Cardiac muscle cell (in vitro differentiated cells and primary cell): ENCODE results near the gene HDDC3. TPM values are rescaled to one million over a fixed set of nuclear protein-coding genes. Genes with fewer than 3 reads are reported as not detected.

Source experiments
- DNase-seq, 2 donors: peaks; one replicate each; pipeline versions ENCODE4 v3.0.0 to v3.0.0-alpha.2; 2010 to 2017; ENCODE audit warnings: low read depth in 1 of 2, low spot score in 1 of 2
- H3K27ac ChIP-seq: fragments of 200-600 bp; sonication (generic); 2 replicates; pipeline ENCODE4 v1.5.1; 2016
- H3K27me3 ChIP-seq: fragments of 200-600 bp; sonication (generic); 2 replicates; pipeline ENCODE4 v1.6.0; 2016; ENCODE audit warnings: control low read depth
- H3K36me3 ChIP-seq: fragments of 200-600 bp; sonication (generic); 2 replicates; pipeline ENCODE4 v1.5.1; 2016; ENCODE audit warnings: control low read depth
- H3K4me1 ChIP-seq: fragments of 200-600 bp; sonication (generic); 2 replicates; pipeline ENCODE4 v1.8.1; 2017; ENCODE audit warnings: low read depth, mild to moderate bottlenecking, mixed run types
- H3K4me3 ChIP-seq: fragments of 200-600 bp; sonication (generic); 2 replicates; pipeline ENCODE4 v1.5.1; 2016; ENCODE audit warnings: mild to moderate bottlenecking
- H3K9me3 ChIP-seq: fragments of 200-600 bp; sonication (generic); 2 replicates; pipeline ENCODE4 v1.5.1; 2017; ENCODE audit warnings: low read depth, mild to moderate bottlenecking, control low read depth
- polyA plus RNA-seq: library from polyadenylated mRNA; unstranded; fragments of >200 nt; fragmentation: Nextera tagmentation; extraction: Ambion mirVana; gene quantifications from 2 replicates; pipeline ENCODE4 v1.2.1, GENCODE V29; 2016
- total RNA-seq: library from RNA; depleted of rRNA; stranded (reverse); fragments of >200 nt; gene quantifications from 2 replicates; pipeline ENCODE4 v1.2.3, GENCODE V29; 2016
- TF ChIP-seq, protein P1 (sequence below): IDR thresholded peaks from 2 replicates; pipeline ENCODE4 v1.5.1; 2012; ENCODE audit warnings: low read depth, mild to moderate bottlenecking, low read length

HDDC3 gene
- total and polyA plus RNA-seq, 2 experiments from 2014 or later, result 22.5 to 32.5 TPM

DNA sequence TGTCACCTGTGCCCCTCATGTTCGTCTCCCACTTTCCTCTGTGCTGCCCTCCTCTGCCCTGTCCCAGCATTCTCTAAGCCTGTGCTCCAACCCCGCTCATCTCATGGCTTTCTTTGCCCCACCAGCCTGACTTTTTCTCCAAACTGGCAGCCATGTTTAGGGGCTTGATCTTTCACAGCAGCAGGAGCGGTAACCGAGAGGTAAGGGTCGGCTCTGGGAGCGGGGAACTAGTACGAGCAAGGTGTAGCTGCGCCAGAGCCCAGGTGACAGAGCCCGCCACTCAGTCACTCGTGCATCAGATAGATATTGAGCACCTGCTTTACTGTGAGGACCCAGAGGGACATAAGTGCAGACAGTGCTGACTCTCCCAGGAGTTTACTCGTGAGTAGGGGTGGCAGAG lies 15.9 kb downstream of the HDDC3 start:
- no peaks in the 10 kb centered on the region for H3K27me3 ChIP-seq
- TF ChIP-seq, protein P1, sequence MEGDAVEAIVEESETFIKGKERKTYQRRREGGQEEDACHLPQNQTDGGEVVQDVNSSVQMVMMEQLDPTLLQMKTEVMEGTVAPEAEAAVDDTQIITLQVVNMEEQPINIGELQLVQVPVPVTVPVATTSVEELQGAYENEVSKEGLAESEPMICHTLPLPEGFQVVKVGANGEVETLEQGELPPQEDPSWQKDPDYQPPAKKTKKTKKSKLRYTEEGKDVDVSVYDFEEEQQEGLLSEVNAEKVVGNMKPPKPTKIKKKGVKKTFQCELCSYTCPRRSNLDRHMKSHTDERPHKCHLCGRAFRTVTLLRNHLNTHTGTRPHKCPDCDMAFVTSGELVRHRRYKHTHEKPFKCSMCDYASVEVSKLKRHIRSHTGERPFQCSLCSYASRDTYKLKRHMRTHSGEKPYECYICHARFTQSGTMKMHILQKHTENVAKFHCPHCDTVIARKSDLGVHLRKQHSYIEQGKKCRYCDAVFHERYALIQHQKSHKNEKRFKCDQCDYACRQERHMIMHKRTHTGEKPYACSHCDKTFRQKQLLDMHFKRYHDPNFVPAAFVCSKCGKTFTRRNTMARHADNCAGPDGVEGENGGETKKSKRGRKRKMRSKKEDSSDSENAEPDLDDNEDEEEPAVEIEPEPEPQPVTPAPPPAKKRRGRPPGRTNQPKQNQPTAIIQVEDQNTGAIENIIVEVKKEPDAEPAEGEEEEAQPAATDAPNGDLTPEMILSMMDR, result no peak
- no peak overlapping the region for H3K4me3 ChIP-seq
- H3K4me1 ChIP-seq, result peaks cover 5% of the 10 kb centered on the region
- no peak for DNase-seq
- H3K27ac ChIP-seq, result peak overlapping the region; percentile 39
- peaks cover 23% of the 10 kb centered on the region for H3K36me3 ChIP-seq
- H3K9me3 ChIP-seq, result no peaks in the 10 kb centered on the region

DNA sequence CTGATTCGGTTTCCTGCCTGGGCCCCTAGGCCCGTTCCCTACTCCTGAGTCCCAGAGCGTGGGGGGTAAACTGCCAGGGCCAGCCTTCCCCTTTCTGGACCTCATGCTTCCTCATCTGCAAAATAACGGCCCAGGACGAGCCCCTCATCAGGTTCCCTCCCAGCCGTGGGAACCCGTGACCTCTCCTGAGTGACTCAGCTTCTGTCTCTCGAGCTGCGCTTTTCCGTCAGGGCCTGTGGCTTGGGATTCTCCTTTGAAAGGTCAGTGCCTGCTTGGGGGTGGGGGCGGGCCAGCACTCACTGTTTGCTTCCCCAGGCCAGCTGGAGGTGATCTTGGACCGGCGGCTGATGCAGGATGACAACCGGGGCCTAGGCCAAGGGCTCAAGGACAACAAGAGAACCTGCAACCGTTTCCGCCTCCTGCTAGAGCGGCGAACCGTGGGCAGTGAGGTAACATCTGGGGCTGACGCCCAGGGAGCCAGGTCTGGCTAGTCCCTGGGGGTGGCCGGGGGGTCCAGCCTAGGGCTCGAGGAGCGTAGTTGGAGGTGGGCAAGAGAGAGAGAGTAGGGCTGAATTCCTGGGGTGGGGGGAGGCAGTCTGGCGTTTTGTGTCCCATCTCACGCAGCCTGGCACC lies 16.4 kb downstream of the HDDC3 start:
- Histone ChIP-seq H3K4me3 (no peak overlapping the region), H3K27ac (peak overlapping the region; percentile 39), H3K4me1 (peaks cover 5% of the 10 kb centered on the region), H3K27me3 (no peaks in the 10 kb centered on the region), H3K9me3 (no peaks in the 10 kb centered on the region), H3K36me3 (peaks cover 26% of the 10 kb centered on the region)
- TF ChIP-seq, protein P1, result no peak
- DNase-seq, result peak in 1 of 2 donors; percentile 18

DNA sequence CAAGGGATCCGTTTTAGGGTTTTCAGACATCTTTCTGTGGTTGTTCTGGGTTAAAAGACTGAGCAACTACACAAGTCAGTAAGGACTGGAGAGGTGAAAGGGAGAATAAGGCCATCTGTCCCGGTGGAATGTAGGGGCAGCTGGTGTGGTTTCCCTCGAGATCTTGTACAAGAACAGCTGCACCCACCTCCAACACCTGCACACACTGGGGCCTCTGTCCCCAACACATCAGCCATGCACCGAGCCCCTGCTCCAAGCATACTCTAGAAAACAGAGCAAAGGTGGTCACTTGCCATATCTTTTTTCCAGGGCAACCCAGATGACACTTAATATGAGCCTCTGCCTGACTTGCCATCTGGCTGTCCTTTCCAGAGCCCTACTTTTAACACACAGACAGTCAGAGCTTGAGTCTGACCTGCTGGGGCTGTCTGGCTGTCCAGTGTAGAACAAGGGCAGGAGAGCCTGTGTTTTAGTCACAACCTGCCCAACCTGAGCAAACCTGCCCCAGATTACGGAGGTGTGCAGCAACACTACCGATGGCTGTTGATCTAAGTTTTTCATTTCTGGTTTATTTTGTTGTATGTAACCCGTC lies 17.0 kb downstream of the HDDC3 start:
- peak overlapping the region; percentile 1 for H3K27ac ChIP-seq
- DNase-seq, result no peak
- H3K36me3 ChIP-seq, result peaks cover 22% of the 10 kb centered on the region
- no peaks in the 10 kb centered on the region for H3K27me3 ChIP-seq
- TF ChIP-seq, protein P1, result no peak
- no peaks in the 10 kb centered on the region for H3K9me3 ChIP-seq
- H3K4me1 ChIP-seq, result peaks cover 5% of the 10 kb centered on the region
- no peak overlapping the region for H3K4me3 ChIP-seq

DNA sequence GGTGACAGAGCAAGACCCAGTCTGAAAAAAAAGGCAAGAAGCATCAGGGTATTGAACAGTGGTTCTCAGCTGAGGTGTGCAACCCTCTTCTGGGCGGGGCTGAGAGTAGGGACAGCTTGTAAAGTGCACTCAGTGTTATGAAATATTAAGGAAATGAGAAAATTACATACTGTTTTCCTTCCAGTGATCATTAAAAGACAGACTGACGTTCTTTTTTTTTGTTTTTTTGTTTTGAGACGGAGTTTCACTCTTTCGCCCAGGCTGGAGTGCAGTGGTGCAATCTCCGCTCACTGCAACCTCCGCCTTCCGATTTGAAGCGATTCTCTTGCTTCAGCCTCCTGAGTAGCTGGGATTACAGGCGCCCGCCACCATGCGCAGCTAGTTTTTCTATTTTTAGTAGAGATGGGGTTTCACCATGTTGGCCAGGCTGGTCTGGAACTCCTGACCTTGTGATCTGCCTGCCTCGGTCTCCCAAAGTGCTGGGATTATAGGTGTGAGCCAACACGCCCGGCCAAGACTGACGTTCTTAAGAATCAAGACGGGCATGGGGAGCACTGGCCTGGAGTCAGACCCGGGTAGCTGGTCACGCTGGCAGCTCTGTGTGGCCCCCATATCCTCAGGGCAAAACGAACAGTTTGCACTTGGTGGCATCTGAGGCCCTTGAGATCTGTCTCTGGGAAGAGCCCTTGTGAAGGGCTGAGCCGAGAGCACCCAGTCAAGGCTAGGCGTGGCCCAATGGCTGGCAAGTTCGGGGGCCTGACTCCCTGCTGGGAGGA lies 17.9 kb downstream of the HDDC3 start:
- Histone ChIP-seq H3K36me3 (peaks cover 22% of the 10 kb centered on the region), H3K27me3 (no peaks in the 10 kb centered on the region), H3K4me3 (no peak overlapping the region), H3K27ac (no peak overlapping the region), H3K9me3 (no peaks in the 10 kb centered on the region), H3K4me1 (peaks cover 5% of the 10 kb centered on the region)
- TF ChIP-seq, protein P1, result no peak
- no peak for DNase-seq

DNA sequence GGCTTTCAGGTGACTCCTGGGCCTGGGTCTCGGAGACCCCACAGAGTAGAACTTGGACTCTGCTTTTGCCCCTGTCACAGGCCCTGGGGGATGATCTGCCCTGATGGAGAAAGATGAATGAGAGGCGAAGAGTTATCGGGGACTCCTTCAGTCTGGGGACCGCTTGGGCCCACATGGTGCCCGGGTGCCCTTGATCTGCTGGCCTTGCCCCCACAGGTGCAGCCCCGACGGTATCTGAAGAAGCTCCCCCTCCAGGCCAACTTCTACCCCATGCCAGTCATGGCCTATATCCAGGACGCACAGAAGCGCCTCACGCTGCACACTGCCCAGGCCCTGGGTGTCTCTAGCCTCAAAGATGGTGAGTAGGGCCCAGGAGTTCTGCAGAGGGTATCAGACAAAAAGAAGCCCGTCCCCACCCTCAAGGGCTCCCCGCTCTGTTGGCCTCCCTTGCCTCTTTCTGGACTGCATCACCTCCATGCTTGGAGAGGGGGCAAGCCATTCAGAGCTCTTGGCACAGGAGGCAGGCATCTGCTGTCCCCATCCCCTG lies 18.9 kb downstream of the HDDC3 start:
- Histone ChIP-seq H3K4me1 (peaks cover 5% of the 10 kb centered on the region), H3K36me3 (peaks cover 20% of the 10 kb centered on the region)

More for the DNA sequence above, 18.9 kb downstream of the HDDC3 start:
- Histone ChIP-seq H3K27ac (no peak overlapping the region), H3K4me3 (no peak overlapping the region), H3K9me3 (no peaks in the 10 kb centered on the region), H3K27me3 (no peaks in the 10 kb centered on the region)
- TF ChIP-seq, protein P1, result no peak
- DNase-seq, result no peak
